Neural progenitor cell (in vitro differentiated cells): ENCODE data around the gene CD200.

Experiments
- EZH2 ChIP-seq: fragments of 200-600 bp; sonication (generic); IDR thresholded peaks from 2 replicates; pipeline ENCODE4 v1.6.1; 2017; ENCODE audit warnings: antibody characterized with exemption, mild to moderate bottlenecking, moderate library complexity
- TF ChIP-seq, protein P1 (sequence below): fragments of 200-600 bp; sonication (generic); IDR thresholded peaks from 2 replicates; pipeline ENCODE4 v1.5.1; 2017; ENCODE audit warnings: antibody characterized with exemption, mild to moderate bottlenecking

DNA sequence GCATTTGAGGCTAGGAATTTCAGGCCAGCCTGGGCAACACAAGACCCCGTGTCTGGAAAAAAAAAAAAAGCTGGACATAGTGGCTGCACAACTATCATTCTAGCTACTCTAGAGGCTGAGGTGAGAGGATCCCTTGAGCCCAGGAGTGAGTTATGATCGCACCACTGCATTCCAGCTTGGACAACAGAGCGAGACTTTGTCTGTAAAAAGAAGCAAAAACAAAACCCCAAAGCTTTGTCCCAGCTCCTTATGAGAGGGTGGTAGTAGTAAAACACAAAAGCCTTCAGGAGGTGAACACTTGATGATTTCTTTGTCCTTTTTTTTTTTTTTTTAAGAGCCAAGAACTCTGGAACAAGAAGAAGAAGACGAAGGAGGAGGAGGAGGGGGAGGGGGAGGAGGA is 1.1 kb upstream of the CD200 start:
- TF ChIP-seq, protein P1, sequence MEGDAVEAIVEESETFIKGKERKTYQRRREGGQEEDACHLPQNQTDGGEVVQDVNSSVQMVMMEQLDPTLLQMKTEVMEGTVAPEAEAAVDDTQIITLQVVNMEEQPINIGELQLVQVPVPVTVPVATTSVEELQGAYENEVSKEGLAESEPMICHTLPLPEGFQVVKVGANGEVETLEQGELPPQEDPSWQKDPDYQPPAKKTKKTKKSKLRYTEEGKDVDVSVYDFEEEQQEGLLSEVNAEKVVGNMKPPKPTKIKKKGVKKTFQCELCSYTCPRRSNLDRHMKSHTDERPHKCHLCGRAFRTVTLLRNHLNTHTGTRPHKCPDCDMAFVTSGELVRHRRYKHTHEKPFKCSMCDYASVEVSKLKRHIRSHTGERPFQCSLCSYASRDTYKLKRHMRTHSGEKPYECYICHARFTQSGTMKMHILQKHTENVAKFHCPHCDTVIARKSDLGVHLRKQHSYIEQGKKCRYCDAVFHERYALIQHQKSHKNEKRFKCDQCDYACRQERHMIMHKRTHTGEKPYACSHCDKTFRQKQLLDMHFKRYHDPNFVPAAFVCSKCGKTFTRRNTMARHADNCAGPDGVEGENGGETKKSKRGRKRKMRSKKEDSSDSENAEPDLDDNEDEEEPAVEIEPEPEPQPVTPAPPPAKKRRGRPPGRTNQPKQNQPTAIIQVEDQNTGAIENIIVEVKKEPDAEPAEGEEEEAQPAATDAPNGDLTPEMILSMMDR = no peak
- no peak for TF ChIP-seq EZH2
